ENCODE measurements around the gene PFKFB1.

PFKFB1 gene

DNA sequence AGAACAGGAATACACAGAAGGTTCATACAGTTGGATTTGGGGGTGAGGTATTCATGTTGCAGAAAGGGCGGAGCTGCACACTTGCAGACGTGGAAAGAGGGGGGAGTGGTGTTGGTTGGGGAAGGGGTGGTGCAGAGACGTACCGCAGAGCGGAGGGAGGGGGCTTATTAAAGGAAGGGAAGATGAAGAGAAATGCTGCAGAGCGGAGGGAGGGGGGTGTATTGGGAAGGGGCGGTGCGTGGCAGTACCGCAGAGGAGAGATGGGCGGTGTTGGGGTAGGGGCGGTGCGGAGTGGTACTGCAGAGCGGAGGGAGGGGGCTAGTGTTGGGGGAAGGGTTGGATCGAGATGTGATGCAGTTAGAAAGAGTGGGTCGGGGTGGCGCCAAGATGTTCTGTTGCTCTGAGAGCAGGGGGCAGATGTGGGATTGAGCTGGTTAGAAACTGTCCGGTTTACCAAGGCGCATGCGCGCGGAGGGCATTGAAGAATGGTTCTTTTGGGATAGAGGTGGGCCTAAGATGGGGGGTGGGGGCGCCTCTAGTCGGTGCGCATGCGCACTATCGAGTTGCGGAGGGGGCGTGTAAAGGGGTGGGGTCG lies 72.5 kb downstream of the PFKFB1 start:
- no peak for DNase-seq

DNA sequence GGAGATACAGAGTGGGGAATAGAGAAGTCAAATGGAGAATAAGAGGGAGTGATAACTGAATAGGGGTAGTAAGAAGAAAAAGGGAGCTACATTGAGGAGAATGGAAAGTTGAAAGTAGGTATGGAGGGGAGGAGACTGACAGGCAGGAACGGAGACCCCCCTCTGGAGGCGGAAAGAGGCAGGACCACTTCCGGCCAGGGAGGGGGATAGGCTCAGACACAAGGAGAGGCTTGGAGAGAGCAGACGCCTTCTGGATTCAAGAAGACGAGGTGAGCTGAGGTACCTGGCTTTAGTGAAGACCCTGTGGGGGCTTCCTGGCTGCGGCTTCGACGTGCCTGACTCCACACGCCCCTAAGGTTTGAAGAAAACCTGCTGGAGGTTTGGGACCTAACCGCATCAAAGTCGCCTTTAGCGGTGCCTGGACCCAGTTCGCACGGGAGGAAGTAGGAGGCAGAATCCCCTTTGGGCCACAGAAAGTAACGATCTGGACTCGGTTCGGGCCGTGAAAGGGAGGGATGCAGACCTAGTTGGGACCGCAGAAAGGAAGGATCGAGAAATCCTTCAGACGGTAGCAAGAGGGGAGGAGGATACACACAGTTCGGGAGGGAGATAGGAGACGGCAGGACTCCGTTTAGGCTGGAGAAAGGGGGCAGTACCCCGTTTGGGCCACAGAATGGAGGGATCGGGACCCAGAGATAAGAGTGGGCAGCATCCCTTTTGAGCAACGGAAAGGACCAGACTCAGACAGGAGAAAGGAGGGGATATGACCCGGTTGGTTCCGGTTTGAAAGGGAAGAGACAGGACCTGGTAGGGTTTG lies 73.2 kb downstream of the PFKFB1 start, which contains the start of gene TRO:
TRO (plus strand) TSS at position 215 of the 817 bp plus-strand sequence. CDS start 1,423 bp downstream, outside the sequence.
- no peak for DNase-seq

DNA sequence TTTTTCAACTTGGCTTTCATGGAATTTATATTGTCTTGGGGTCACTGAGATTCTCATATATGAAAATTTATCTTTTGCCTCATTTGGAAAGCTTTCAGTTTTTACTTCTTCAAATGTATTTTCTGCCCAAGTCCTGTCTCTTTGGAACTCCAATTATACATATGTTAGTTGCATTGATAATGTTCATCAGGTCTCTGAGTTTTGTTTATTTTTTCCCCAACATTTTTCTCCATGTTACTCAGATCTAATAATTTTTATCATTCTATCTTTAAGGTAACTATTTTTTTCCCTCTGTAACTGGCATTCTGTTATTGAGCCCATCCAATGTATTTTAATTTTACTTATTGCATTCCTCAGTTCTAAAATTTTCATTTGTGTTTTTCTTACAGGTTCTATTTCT lies 84.0 kb downstream of the PFKFB1 start:
- DNase-seq, result no peak

DNA sequence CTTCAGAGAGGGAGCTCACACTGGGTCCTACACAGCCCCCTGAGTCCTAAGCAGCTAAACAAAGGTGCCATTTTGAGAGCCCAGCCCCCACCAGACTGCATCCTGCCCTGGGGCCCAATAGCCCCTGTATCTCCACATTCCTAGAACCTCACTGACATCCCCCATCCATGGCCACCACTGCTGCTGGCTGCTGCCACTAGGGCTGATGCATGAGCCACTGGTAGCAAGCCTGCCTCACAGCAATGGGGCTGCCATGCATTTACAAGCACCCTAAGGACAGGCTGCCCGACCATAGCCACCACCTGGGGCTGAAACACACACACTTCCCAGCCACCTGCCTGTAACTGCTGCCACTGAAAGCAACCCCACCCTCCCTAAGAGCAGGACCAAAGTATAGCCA lies 99.8 kb downstream of the PFKFB1 start:
- no peak for DNase-seq

DNA sequence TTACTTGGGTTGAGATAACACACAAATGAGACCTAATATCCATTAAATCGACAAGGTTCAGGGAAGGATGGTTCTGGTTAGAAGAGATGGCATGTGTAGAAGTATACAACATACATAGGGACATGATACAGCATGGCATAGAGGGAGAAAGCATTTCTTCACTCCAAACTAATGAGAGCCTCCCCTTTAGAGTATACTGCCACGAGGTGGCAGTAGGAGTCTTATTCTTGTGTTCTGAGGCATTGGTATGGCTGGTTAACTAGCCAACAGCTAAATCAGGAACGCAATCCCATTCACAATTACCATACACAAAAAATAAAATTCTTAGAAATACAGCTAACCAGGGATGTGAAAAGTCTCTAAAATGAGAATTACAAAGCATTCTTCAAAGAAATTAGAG lies 102.4 kb downstream of the PFKFB1 start:
- no peak for DNase-seq

DNA sequence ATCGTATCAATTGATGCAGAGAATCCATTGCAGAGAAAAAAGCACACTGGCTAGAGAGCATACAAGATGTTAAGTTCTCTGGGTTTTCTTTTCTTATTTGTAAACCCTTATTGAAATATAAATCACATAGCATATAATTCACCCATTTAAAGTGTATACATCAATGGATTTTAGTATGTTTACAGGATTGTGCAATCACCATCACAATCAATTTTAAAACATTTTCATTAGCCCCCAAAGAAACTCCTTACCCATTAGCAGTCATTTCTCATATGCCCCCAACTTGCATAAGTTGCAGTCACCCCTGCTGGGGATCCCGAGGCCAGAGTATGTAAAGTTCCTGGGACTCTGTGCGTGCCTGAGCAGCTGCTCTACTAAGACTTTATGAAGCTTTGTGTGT lies 108.2 kb downstream of the PFKFB1 start:
- DNase-seq, result no peak
